Mammary epithelial cell (primary cell): ENCODE data around the gene AMOT.

ENCODE experiments used
- EZH2 ChIP-seq: IDR thresholded peaks from 2 replicates; pipeline ENCODE4 v1.6.1; 2012; ENCODE audit warnings: low read length, inconsistent platforms, borderline replicate concordance
- TF ChIP-seq, protein P1 (sequence below), 2 donors: IDR thresholded peaks in 1 of 2; conservative IDR thresholded peaks in 1 of 2; 2 replicates each; pipeline ENCODE4 v1.5.1; 2011 to 2012; ENCODE audit warnings: inconsistent platforms in 2 of 2, low read length in 2 of 2, mild to moderate bottlenecking in 2 of 2, control low read depth in 1 of 2, low read depth in 1 of 2; ENCODE audit not compliant: insufficient read depth in 1 of 2; ENCODE audit errors: extremely low read depth in 1 of 2

DNA sequence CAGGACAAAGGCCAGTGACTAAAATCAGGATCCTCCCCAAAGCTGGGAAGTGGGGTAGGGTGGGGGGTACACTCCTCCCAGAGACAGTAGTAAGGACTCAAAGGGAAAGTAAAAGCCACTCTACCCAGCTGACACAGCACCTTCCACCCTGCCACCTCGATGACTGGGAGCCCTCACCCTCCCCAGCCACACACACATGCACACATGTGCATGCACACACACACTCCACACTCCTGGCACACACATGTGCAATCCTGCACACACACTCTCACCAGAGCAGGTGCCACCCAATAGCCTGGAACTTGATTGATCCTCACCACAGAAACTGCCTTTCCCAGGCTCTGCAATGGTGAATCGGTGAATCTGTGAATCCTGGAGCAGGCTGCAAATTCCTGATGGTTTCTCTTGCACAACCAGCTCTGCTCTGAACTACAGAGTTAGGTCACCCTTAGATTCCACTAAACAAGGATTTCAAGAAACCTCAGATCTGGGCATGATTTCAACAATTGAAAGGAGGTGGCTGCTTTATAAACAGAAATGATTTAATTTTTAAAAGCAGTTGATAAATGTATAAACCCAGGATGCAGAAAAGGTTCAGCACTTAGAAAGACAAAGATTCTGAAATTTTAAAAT lies 21.5 kb downstream of the AMOT start:
- TF ChIP-seq, protein P1, sequence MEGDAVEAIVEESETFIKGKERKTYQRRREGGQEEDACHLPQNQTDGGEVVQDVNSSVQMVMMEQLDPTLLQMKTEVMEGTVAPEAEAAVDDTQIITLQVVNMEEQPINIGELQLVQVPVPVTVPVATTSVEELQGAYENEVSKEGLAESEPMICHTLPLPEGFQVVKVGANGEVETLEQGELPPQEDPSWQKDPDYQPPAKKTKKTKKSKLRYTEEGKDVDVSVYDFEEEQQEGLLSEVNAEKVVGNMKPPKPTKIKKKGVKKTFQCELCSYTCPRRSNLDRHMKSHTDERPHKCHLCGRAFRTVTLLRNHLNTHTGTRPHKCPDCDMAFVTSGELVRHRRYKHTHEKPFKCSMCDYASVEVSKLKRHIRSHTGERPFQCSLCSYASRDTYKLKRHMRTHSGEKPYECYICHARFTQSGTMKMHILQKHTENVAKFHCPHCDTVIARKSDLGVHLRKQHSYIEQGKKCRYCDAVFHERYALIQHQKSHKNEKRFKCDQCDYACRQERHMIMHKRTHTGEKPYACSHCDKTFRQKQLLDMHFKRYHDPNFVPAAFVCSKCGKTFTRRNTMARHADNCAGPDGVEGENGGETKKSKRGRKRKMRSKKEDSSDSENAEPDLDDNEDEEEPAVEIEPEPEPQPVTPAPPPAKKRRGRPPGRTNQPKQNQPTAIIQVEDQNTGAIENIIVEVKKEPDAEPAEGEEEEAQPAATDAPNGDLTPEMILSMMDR (conservative IDR thresholded peaks at IDR 0.05 in 1 of 2, IDR thresholded peaks at IDR 0.05 in 1 of 2; ENCODE audit: extremely low read depth in 1 of 2, insufficient read depth in 1 of 2, low read depth in 1 of 2, low read length in 2 of 2) = no peak
- TF ChIP-seq EZH2 = no peak
